DMS79 (cell line): ENCODE data around the gene AKAP9.
"Not testable (repeated sequence)": the region's sequence is repeated elsewhere in the genome, so short reads cannot be mapped to it uniquely, and the experiment has no call there.

Source experiments
- DNase-seq: peaks from one replicate; lab custom pipeline; 2025; lab: John Stamatoyannopoulos, UW

AKAP9 gene

GRCh38 chr7:91940572-91941341, at the start of gene AKAP9:
TSS of gene AKAP9 (plus strand) at chr7:91940862. CDS start at chr7:91941100, 238 bp downstream.
- DNase-seq = peak; percentile 88

- no peak for DNase-seq
Observed at GRCh38 chr7:91892099-91892705, 48.5 kb upstream of the AKAP9 start.

- no peak for DNase-seq
Observed at GRCh38 chr7:91892821-91893340, 47.8 kb upstream of the AKAP9 start.

- DNase-seq = not testable (repeated sequence)
Observed at GRCh38 chr7:91893699-91894098, 47.0 kb upstream of the AKAP9 start.

- no peak for DNase-seq
Observed at GRCh38 chr7:91894781-91895480, 45.7 kb upstream of the AKAP9 start.

GRCh38 chr7:91898240-91898992, 42.2 kb upstream of the AKAP9 start:
- no peak for DNase-seq

- no peak for DNase-seq
Observed at GRCh38 chr7:91899563-91899962, 41.1 kb upstream of the AKAP9 start.

GRCh38 chr7:91910171-91910570, 30.5 kb upstream of the AKAP9 start:
- no peak for DNase-seq

GRCh38 chr7:91911121-91911520, 29.5 kb upstream of the AKAP9 start:
- no peak for DNase-seq

- DNase-seq = no peak
Observed at GRCh38 chr7:91912494-91912893, 28.2 kb upstream of the AKAP9 start.

- no peak for DNase-seq
Observed at GRCh38 chr7:91913612-91914011, 27.1 kb upstream of the AKAP9 start.

GRCh38 chr7:91915401-91916050, 25.1 kb upstream of the AKAP9 start:
- DNase-seq = no peak

GRCh38 chr7:91916051-91916440, 24.6 kb upstream of the AKAP9 start:
- DNase-seq = no peak

- DNase-seq = no peak
Observed at GRCh38 chr7:91918356-91918755, 22.3 kb upstream of the AKAP9 start.

- no peak for DNase-seq
Observed at GRCh38 chr7:91922857-91923256, 17.8 kb upstream of the AKAP9 start.

GRCh38 chr7:91927912-91928311, 12.8 kb upstream of the AKAP9 start:
- no peak for DNase-seq

GRCh38 chr7:91929463-91929862, 11.2 kb upstream of the AKAP9 start:
- no peak for DNase-seq

GRCh38 chr7:91940171-91940570, 491 bp upstream of the AKAP9 start:
- no peak for DNase-seq

- DNase-seq = peak; percentile 28
Observed at GRCh38 chr7:91941450-91941849, 788 bp downstream of the AKAP9 start.

GRCh38 chr7:91942312-91942711, 1.6 kb downstream of the AKAP9 start:
- no peak for DNase-seq

- DNase-seq = not testable (repeated sequence)
Observed at GRCh38 chr7:91944970-91945369, 4.3 kb downstream of the AKAP9 start.

GRCh38 chr7:91945476-91945875, 4.8 kb downstream of the AKAP9 start:
- no peak for DNase-seq
